Measurements from ENCODE around the gene BOK. TPM values are rescaled to one million over a fixed set of nuclear protein-coding genes. Genes with fewer than 3 reads are reported as not detected.

BOK gene
- total and polyA plus RNA-seq, 2 donors (not counting 1 experiment from before 2014, with no cell fraction given), result 21.2 to 42.4 TPM

GRCh38 chr2:241548451-241548835, 10.1 kb upstream of the BOK start:
- no peaks in the 10 kb centered on the region for H4K20me1 ChIP-seq (ENCODE audit: control insufficient read depth, extremely low read depth, insufficient read depth, low read length)
- no peak overlapping the region for H3K4me3 ChIP-seq (replicated peaks in 1 of 4; ENCODE audit: control extremely low read depth in 1 of 4, insufficient read depth in 1 of 4, low read depth in 3 of 4, low read length in 4 of 4)
- H2AFZ ChIP-seq (ENCODE audit: low read length), result no peak overlapping the region
- no peak for TF ChIP-seq CTCF (conservative IDR thresholded peaks at IDR 0.05 in 1 of 2, IDR thresholded peaks at IDR 0.05 in 1 of 2; ENCODE audit: low read depth in 1 of 2, low read length in 2 of 2)
- TF ChIP-seq EZH2 (IDR thresholded peaks at IDR 0.05; ENCODE audit: low read length, missing control alignments), result no peak
- peaks cover 43% of the 10 kb centered on the region for H3K4me1 ChIP-seq (ENCODE audit: control insufficient read depth, extremely low read depth, insufficient read depth, low read length)
- no peaks in the 10 kb centered on the region for H3K36me3 ChIP-seq (ENCODE audit: control insufficient read depth, insufficient read depth, low read length)
- no peaks in the 10 kb centered on the region for H3K79me2 ChIP-seq (ENCODE audit: control insufficient read depth, insufficient read depth, low read length)
- no peaks in the 10 kb centered on the region for H3K27me3 ChIP-seq (ENCODE audit: control insufficient read depth, insufficient read depth, low read length)
- H3K9me3 ChIP-seq (ENCODE audit: control insufficient read depth, insufficient read depth, low read depth, low read length), result no peaks in the 10 kb centered on the region
- no peak overlapping the region for H3K4me2 ChIP-seq (ENCODE audit: extremely low read depth, insufficient read depth, low read length)
- no peak overlapping the region for H3K9ac ChIP-seq (ENCODE audit: insufficient read depth, low read length)
- no peak overlapping the region for H3K27ac ChIP-seq (ENCODE audit: insufficient read depth, low read length)
- no peak for DNase-seq (ENCODE audit: low read depth in 2 of 2)

GRCh38 chr2:241550616-241551580, 7.6 kb upstream of the BOK start:
- Histone ChIP-seq H2AFZ (ENCODE audit: low read length) (no peak overlapping the region), H3K9ac (ENCODE audit: insufficient read depth, low read length) (no peak overlapping the region), H3K27me3 (ENCODE audit: control insufficient read depth, insufficient read depth, low read length) (no peaks in the 10 kb centered on the region), H3K36me3 (ENCODE audit: control insufficient read depth, insufficient read depth, low read length) (no peaks in the 10 kb centered on the region), H3K4me3 (replicated peaks in 1 of 4; ENCODE audit: control extremely low read depth in 1 of 4, insufficient read depth in 1 of 4, low read depth in 3 of 4, low read length in 4 of 4) (no peak overlapping the region), H3K79me2 (ENCODE audit: control insufficient read depth, insufficient read depth, low read length) (no peaks in the 10 kb centered on the region), H3K4me2 (ENCODE audit: extremely low read depth, insufficient read depth, low read length) (peak overlapping the region; percentile 77), H3K27ac (ENCODE audit: insufficient read depth, low read length) (no peak overlapping the region), H3K4me1 (ENCODE audit: control insufficient read depth, extremely low read depth, insufficient read depth, low read length) (peaks cover 36% of the 10 kb centered on the region), H3K9me3 (ENCODE audit: control insufficient read depth, insufficient read depth, low read depth, low read length) (no peaks in the 10 kb centered on the region), H4K20me1 (ENCODE audit: control insufficient read depth, extremely low read depth, insufficient read depth, low read length) (no peaks in the 10 kb centered on the region)
- no peak for TF ChIP-seq EZH2 (IDR thresholded peaks at IDR 0.05; ENCODE audit: low read length, missing control alignments)
- no peak for TF ChIP-seq CTCF (conservative IDR thresholded peaks at IDR 0.05 in 1 of 2, IDR thresholded peaks at IDR 0.05 in 1 of 2; ENCODE audit: low read depth in 1 of 2, low read length in 2 of 2)
- DNase-seq (ENCODE audit: low read depth in 2 of 2), result no peak

GRCh38 chr2:241551599-241551997, 6.9 kb upstream of the BOK start:
- DNase-seq (ENCODE audit: low read depth in 2 of 2), result no peak
- Histone ChIP-seq H4K20me1 (ENCODE audit: control insufficient read depth, extremely low read depth, insufficient read depth, low read length) (no peaks in the 10 kb centered on the region), H3K4me3 (replicated peaks in 1 of 4; ENCODE audit: control extremely low read depth in 1 of 4, insufficient read depth in 1 of 4, low read depth in 3 of 4, low read length in 4 of 4) (no peak overlapping the region)

More at GRCh38 chr2:241551599-241551997, 6.9 kb upstream of the BOK start:
- H3K27ac ChIP-seq (ENCODE audit: insufficient read depth, low read length), result no peak overlapping the region
- H3K36me3 ChIP-seq (ENCODE audit: control insufficient read depth, insufficient read depth, low read length), result no peaks in the 10 kb centered on the region
- TF ChIP-seq EZH2 (IDR thresholded peaks at IDR 0.05; ENCODE audit: low read length, missing control alignments) (no peak), CTCF (conservative IDR thresholded peaks at IDR 0.05 in 1 of 2, IDR thresholded peaks at IDR 0.05 in 1 of 2; ENCODE audit: low read depth in 1 of 2, low read length in 2 of 2) (no peak)
- H3K4me1 ChIP-seq (ENCODE audit: control insufficient read depth, extremely low read depth, insufficient read depth, low read length), result peaks cover 30% of the 10 kb centered on the region
- H3K9me3 ChIP-seq (ENCODE audit: control insufficient read depth, insufficient read depth, low read depth, low read length), result no peaks in the 10 kb centered on the region
- no peaks in the 10 kb centered on the region for H3K79me2 ChIP-seq (ENCODE audit: control insufficient read depth, insufficient read depth, low read length)
- no peak overlapping the region for H2AFZ ChIP-seq (ENCODE audit: low read length)
- H3K4me2 ChIP-seq (ENCODE audit: extremely low read depth, insufficient read depth, low read length), result no peak overlapping the region
- no peak overlapping the region for H3K9ac ChIP-seq (ENCODE audit: insufficient read depth, low read length)
- H3K27me3 ChIP-seq (ENCODE audit: control insufficient read depth, insufficient read depth, low read length), result no peaks in the 10 kb centered on the region

All from fibroblast of lung (primary cell).